HUES6 (cell line): ENCODE measurements around the gene ILKAP.

Experiments
- H3K27ac ChIP-seq: 2 replicates; pipeline ENCODE4 v1.7.0; 2013; ENCODE audit warnings: low read depth, mild to moderate bottlenecking, low read length, inconsistent platforms
- H3K27me3 ChIP-seq: 2 replicates; pipeline ENCODE4 v1.6.1; 2013; ENCODE audit warnings: low read length; ENCODE audit not compliant: control insufficient read depth, insufficient read depth
- H3K36me3 ChIP-seq: 2 replicates; pipeline ENCODE4 v1.6.1; 2013; ENCODE audit warnings: low read length; ENCODE audit not compliant: control insufficient read depth, insufficient read depth
- H3K4me1 ChIP-seq: 2 replicates; pipeline ENCODE4 v1.6.1; 2013; ENCODE audit warnings: low read length; ENCODE audit not compliant: control insufficient read depth, insufficient read depth
- H3K4me3 ChIP-seq: 2 replicates; pipeline ENCODE4 v1.5.1; 2013; ENCODE audit warnings: low read depth, low read length
- H3K9ac ChIP-seq: one replicate; pipeline ENCODE4 v1.6.1; 2013; ENCODE audit warnings: mild to moderate bottlenecking, low read length
- H3K9me3 ChIP-seq: 2 replicates; pipeline ENCODE4 v1.6.1; 2013; ENCODE audit warnings: low read depth, low read length; ENCODE audit not compliant: control insufficient read depth, insufficient read depth

ILKAP gene

DNA sequence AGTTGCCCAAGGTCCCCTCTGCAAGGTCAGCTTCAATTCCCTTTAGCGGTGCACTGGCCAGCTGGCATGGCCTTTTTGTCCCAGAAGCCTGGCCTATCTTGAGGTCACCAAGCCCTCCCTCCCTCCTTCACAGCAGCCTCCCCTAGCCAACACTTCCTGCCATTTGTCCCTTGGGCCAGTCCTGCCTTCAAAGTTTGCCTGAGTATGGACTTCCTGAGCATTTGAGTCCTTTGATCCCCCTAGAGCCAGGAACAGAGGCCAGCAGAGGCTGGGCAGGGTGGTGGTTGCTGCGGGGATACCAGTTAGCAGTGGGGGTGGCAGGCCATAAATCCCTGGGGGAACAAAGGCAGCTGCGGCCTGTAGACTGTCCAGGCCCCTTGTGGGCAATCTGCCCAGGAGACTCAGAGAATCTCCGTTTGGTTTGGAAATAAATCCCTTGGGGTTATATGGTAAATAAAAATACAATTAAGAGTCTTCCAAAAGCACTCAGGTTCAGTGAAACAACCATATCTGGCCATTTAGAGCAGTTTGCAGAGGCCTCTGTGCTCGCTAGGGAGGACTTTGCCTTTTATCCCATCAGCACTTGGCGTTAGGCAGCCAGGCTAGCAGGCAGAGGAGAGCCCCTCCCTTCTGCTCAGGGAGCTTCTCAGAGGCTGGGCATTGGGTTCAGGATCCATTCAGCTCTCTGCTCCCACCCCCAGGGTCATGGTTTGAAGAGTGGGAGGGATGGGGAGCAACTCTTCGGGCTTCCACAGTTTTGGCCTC is 39.4 kb upstream of the ILKAP start:
- Histone ChIP-seq H3K9ac (no peak overlapping the region), H3K4me3 (no peak overlapping the region), H3K4me1 (peaks cover 11% of the 10 kb centered on the region; the same call in 1 of the 2 replicates), H3K27ac (no peak overlapping the region), H3K9me3 (no peaks in the 10 kb centered on the region), H3K36me3 (peaks cover 5% of the 10 kb centered on the region; the same call in 1 of the 2 replicates), H3K27me3 (peaks cover 30% of the 10 kb centered on the region)

GRCh38 chr2:238241970-238242369 is 38.5 kb upstream of the ILKAP start:
- Histone ChIP-seq H3K4me1 (peaks cover 11% of the 10 kb centered on the region; the same call in 1 of the 2 replicates), H3K4me3 (no peak overlapping the region), H3K27me3 (peaks cover 40% of the 10 kb centered on the region), H3K9me3 (no peaks in the 10 kb centered on the region), H3K36me3 (peaks cover 5% of the 10 kb centered on the region; the same call in 1 of the 2 replicates), H3K9ac (no peak overlapping the region), H3K27ac (no peak overlapping the region)

DNA sequence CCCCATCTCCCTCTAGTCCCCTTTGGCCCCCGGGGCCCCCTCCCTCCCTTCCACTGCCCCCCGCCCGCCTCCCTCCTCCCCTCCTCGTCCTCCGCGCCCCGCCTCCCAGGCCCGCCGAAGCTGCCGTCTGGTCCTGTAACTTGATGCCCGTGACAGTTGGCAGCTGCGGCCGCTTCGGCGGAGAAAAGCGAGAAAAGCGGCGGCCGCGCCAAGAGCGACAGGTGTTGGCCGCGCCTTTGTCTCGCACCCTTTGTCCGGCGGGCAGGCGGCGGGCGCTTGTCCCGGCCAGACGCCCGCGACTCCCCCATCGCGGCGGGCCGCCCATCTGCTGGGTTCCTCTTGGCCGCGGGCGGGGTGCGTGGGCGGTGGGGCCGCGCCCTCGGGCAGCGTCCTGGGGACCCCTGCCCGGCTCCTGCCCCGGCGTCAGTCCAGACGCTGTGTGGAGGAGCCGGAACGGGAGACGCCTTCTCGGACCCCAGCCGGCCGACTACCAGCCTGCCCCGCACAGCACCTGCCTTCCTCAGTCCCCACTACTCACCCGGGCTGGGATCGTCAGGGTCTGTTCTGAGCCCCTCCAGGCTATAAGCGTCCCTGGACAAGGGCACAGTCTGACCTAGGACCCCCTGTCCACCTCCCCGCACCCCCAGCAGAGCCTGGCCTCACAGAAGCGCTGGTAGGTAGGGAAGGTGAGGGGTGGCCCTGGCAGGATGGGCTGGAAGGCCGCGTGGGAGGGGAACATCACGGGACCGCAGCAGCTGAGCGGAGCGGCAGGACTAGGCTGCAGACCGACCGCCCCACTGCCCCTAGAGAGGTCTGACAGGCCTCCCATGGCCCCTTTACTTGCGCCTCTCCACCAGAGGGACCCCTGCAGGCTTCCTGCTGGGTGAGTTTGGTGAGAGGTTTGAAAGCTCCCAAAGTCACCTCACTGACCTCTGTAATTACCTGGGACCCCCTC is 37.5 kb upstream of the ILKAP start:
- Histone ChIP-seq H3K27me3 (peaks cover 49% of the 10 kb centered on the region), H3K9ac (peak overlapping the region; percentile 42), H3K27ac (no peak overlapping the region), H3K4me3 (peak overlapping the region; percentile 72), H3K9me3 (no peaks in the 10 kb centered on the region; the same call in 1 of the 2 replicates), H3K36me3 (peaks cover 5% of the 10 kb centered on the region; the same call in 1 of the 2 replicates), H3K4me1 (peaks cover 11% of the 10 kb centered on the region; the same call in 1 of the 2 replicates)

GRCh38 chr2:238239863-238240756 is 36.6 kb upstream of the ILKAP start, which contains the start of gene HES6:
HES6 (minus strand) TSS chr2:238240038; CDS start chr2:238239905, 133 bp downstream.
- H3K9me3 ChIP-seq: no peaks in the 10 kb centered on the region; the same call in 1 of the 2 replicates
- H3K27me3 ChIP-seq: peaks cover 58% of the 10 kb centered on the region
- peak within 1 kb of the TSS; percentile 77 for H3K4me3 ChIP-seq
- H3K9ac ChIP-seq: peak within 1 kb of the TSS; percentile 72
- peaks cover under 1% of the 10 kb centered on the region; the same call in 1 of the 2 replicates for H3K36me3 ChIP-seq
- no peak within 1 kb of the TSS for H3K27ac ChIP-seq
- peaks cover 11% of the 10 kb centered on the region; the same call in 1 of the 2 replicates for H3K4me1 ChIP-seq

- H3K4me1 ChIP-seq: peaks cover 11% of the 10 kb centered on the region; the same call in 1 of the 2 replicates
- peaks cover 61% of the 10 kb centered on the region for H3K27me3 ChIP-seq
- H3K36me3 ChIP-seq: no peaks in the 10 kb centered on the region
- peak overlapping the region; percentile 77 for H3K4me3 ChIP-seq
- no peak overlapping the region for H3K27ac ChIP-seq
- peak overlapping the region; percentile 72 for H3K9ac ChIP-seq
- H3K9me3 ChIP-seq: no peaks in the 10 kb centered on the region; the same call in 1 of the 2 replicates
These were observed 36.0 kb upstream of the ILKAP start for GRCh38 chr2:238239543-238239862.

DNA sequence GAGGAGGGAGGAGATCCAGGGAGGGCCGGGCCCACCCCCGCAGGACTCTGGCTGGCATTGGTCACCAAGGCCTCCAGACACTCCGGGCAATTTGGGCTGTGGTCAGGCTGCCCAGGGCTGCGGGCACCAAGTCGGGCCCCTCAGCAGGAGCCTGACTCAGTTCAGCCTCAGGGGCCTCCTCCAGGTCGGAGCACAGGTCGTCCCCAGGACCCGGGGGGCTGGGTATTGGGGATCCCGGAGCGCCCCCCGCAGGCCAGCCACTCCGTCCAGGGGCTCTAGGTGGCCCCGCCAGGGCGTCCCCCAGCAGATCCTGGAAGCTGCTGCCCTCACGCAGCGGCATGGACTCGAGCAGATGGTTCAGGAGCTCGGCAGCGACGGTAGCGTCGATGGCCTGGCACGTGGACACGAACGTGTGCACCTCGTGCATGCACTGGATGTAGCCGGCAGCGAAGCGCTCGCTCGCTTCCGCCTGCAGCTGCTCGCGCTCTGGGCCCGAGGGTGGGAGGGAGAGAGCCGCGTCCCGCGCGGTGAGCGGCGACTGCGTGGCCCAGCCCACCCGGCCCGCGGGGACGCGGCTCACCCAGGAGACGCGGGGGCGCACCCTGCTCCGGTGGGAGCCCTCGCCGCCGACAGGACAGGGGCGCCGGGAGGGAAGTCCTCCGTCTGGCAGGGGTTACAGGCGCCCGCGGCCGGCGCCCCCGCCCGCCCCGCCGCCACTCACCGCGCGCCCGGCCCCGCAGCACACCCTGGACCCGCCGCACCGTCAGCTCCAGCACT is 35.5 kb upstream of the ILKAP start:
- no peaks in the 10 kb centered on the region; the same call in 1 of the 2 replicates for H3K9me3 ChIP-seq
- H3K4me3 ChIP-seq: peak overlapping the region; percentile 77
- no peaks in the 10 kb centered on the region for H3K36me3 ChIP-seq
- peaks cover 11% of the 10 kb centered on the region; the same call in 1 of the 2 replicates for H3K4me1 ChIP-seq
- H3K27me3 ChIP-seq: peaks cover 63% of the 10 kb centered on the region
- no peak overlapping the region for H3K27ac ChIP-seq
- no peak overlapping the region for H3K9ac ChIP-seq

DNA sequence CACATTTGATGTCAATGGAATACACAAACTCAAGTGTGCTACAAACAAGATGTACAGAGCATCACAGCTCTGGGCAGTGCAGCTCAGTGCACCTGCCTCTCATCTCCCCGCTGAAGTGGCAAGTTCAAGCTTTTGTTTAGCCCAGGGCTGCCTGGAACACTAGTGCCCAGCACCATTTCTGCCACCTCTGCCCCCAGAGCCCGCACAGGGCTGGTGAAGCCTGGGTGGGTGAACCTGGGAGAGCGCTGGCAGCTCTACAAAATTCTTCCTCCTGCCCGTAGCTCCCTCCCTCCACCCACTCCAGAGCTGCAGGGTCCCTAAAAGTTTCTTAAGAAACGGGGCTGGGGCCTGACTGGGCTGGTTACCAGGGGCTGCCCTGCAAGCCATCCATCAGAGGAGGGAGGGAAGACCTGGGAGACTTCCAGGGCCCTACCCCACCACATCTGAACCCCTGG is 34.8 kb upstream of the ILKAP start:
- Histone ChIP-seq H3K27ac (no peak overlapping the region), H3K27me3 (peaks cover 63% of the 10 kb centered on the region), H3K9me3 (no peaks in the 10 kb centered on the region; the same call in 1 of the 2 replicates), H3K9ac (no peak overlapping the region), H3K4me3 (no peak overlapping the region), H3K4me1 (peaks cover 8% of the 10 kb centered on the region; the same call in 1 of the 2 replicates), H3K36me3 (no peaks in the 10 kb centered on the region)

- Histone ChIP-seq H3K36me3 (no peaks in the 10 kb centered on the region), H3K4me3 (no peak overlapping the region), H3K27ac (no peak overlapping the region), H3K9me3 (no peaks in the 10 kb centered on the region; the same call in 1 of the 2 replicates), H3K4me1 (peaks cover 2% of the 10 kb centered on the region; the same call in 1 of the 2 replicates), H3K27me3 (peaks cover 64% of the 10 kb centered on the region), H3K9ac (no peak overlapping the region)
These were observed 34.1 kb upstream of the ILKAP start for GRCh38 chr2:238237431-238238135.

GRCh38 chr2:238236571-238236970 is 33.1 kb upstream of the ILKAP start:
- no peaks in the 10 kb centered on the region for H3K36me3 ChIP-seq
- H3K4me1 ChIP-seq: no peaks in the 10 kb centered on the region
- no peaks in the 10 kb centered on the region; the same call in 1 of the 2 replicates for H3K9me3 ChIP-seq
- H3K4me3 ChIP-seq: no peak overlapping the region
- no peak overlapping the region for H3K9ac ChIP-seq
- H3K27me3 ChIP-seq: peaks cover 64% of the 10 kb centered on the region
- no peak overlapping the region for H3K27ac ChIP-seq
